Prostate gland (tissue), 2 donors: ENCODE results near the gene RBM18. TPM values are rescaled to one million over a fixed set of nuclear protein-coding genes. Genes with fewer than 3 reads are reported as not detected.

Source experiments
- DNase-seq: peaks from one replicate; pipeline ENCODE4 v3.0.0-alpha.2; 2019; ENCODE audit warnings: low spot score
- H3K27ac ChIP-seq, 2 donors: fragments of 200-600 bp; sonication (generic); 2 replicates each; pipeline ENCODE4 v1.5.1; 2017 to 2019
- H3K27me3 ChIP-seq: fragments of 200-600 bp; sonication (generic); replicated peaks from 2 replicates; pipeline ENCODE4 v1.5.1; 2019; ENCODE audit not compliant: insufficient read depth
- H3K36me3 ChIP-seq, 2 donors: fragments of 200-600 bp; sonication (generic); 1 replicate in 1 of 2; 2 replicates in 1 of 2; pipeline versions ENCODE4 v1.5.1 to v1.8.1; 2017 to 2019
- H3K4me1 ChIP-seq: fragments of 200-600 bp; sonication (generic); replicated peaks from 2 replicates; pipeline ENCODE4 v1.5.1; 2019
- H3K4me3 ChIP-seq, 2 donors: fragments of 200-600 bp; sonication (generic); 2 replicates each; pipeline ENCODE4 v1.5.1; 2017 to 2019
- H3K9me3 ChIP-seq: fragments of 200-600 bp; sonication (generic); 2 replicates; pipeline ENCODE4 v1.5.1; 2017
- CTCF ChIP-seq, 4 experiments: fragments of 200-600 bp in 2 of 4; fragments of 450-650 bp in 2 of 4; sonication (generic) in 2 of 4; IDR thresholded peaks; 1 replicate in 3 of 4; 2 replicates in 1 of 4; pipeline ENCODE4 v1.5.1; 2016 to 2019; ENCODE audit warnings: antibody characterized with exemption in 4 of 4, mild to moderate bottlenecking in 2 of 4, moderate library complexity in 2 of 4
- POLR2A ChIP-seq: fragments of 450-650 bp; IDR thresholded peaks from one replicate; pipeline ENCODE4 v1.6.1; 2016; ENCODE audit warnings: antibody characterized with exemption, mild to moderate bottlenecking
- POLR2AphosphoS5 ChIP-seq: sonication (generic); formaldehyde crosslinking; IDR thresholded peaks from one replicate; pipeline ENCODE4 v1.6.1; 2017; ENCODE audit warnings: antibody characterized with exemption
- WGBS: methylation state at CpG from one replicate; pipeline ENCODE4 v1.1.5; 2018; 5-methylcytosine and 5-hydroxymethylcytosine counted together
- intact Hi-C: fragments of 100-400 bp; cut with DNase I; formaldehyde crosslinking; loops from one replicate; pipeline ENCODE4 v1.14.2; 2022
- total RNA-seq, 2 donors: library from RNA; depleted of rRNA; stranded (reverse); fragments of >200 nt; gene quantifications; one replicate each; pipeline ENCODE4 v1.1.0, GENCODE V29; 2016

RBM18 gene
- total RNA-seq, 2 donors from 2014 or later, result 8.8 to 20.3 TPM

- intact Hi-C loops, result no loop called here
- Histone ChIP-seq H3K27ac (no peak overlapping the region), H3K9me3 (no peaks in the 10 kb centered on the region), H3K4me3 (no peak overlapping the region), H3K4me1 (no peaks in the 10 kb centered on the region), H3K36me3 (no peaks in the 10 kb centered on the region), H3K27me3 (no peaks in the 10 kb centered on the region)
- WGBS, result 42% methylated on average over 7 of the region's 7 CpGs
- TF ChIP-seq POLR2AphosphoS5, result no peak
- TF ChIP-seq POLR2A, result no peak
- TF ChIP-seq CTCF (IDR thresholded peaks at IDR 0.05), result no peak
- no peak for DNase-seq
Measured at GRCh38 chr9:122197426-122197825, 67.2 kb downstream of the RBM18 start.

- H3K27ac ChIP-seq, result no peak overlapping the region
Measured at GRCh38 chr9:122195875-122196274, 68.8 kb downstream of the RBM18 start.

GRCh38 chr9:122193651-122194050 lies 71.0 kb downstream of the RBM18 start:
- Histone ChIP-seq H3K9me3 (no peaks in the 10 kb centered on the region), H3K27ac (no peak overlapping the region), H3K36me3 (no peaks in the 10 kb centered on the region), H3K27me3 (no peaks in the 10 kb centered on the region), H3K4me1 (no peaks in the 10 kb centered on the region), H3K4me3 (no peak overlapping the region)
- WGBS, result 88% methylated on average over 6 of the region's 6 CpGs
- TF ChIP-seq POLR2AphosphoS5 (no peak), CTCF (IDR thresholded peaks at IDR 0.05) (no peak), POLR2A (no peak)
- DNase-seq, result no peak
- intact Hi-C loops, result no loop called here

More at GRCh38 chr9:122195875-122196274, 68.8 kb downstream of the RBM18 start:
- intact Hi-C loops, result no loop called here
- H3K9me3 ChIP-seq, result no peaks in the 10 kb centered on the region
- no peaks in the 10 kb centered on the region for H3K36me3 ChIP-seq
- TF ChIP-seq POLR2A (no peak), CTCF (IDR thresholded peaks at IDR 0.05) (no peak), POLR2AphosphoS5 (no peak)
- H3K27me3 ChIP-seq, result no peaks in the 10 kb centered on the region
- 99% methylated on average over 4 of the region's 4 CpGs for WGBS
- no peak for DNase-seq
- H3K4me1 ChIP-seq, result no peaks in the 10 kb centered on the region
- no peak overlapping the region for H3K4me3 ChIP-seq

GRCh38 chr9:122192914-122193525 lies 71.6 kb downstream of the RBM18 start:
- Histone ChIP-seq H3K4me3 (no peak overlapping the region), H3K4me1 (no peaks in the 10 kb centered on the region), H3K27me3 (no peaks in the 10 kb centered on the region), H3K9me3 (no peaks in the 10 kb centered on the region), H3K36me3 (no peaks in the 10 kb centered on the region), H3K27ac (no peak overlapping the region)
- TF ChIP-seq POLR2AphosphoS5 (no peak), POLR2A (no peak), CTCF (IDR thresholded peaks at IDR 0.05) (no peak)
- 68% methylated on average over 16 of the region's 16 CpGs for WGBS
- intact Hi-C loops, result no loop called here
- no peak for DNase-seq

- no peaks in the 10 kb centered on the region for H3K4me1 ChIP-seq
- intact Hi-C loops, result no loop called here
- H3K27ac ChIP-seq, result no peak overlapping the region
- no peaks in the 10 kb centered on the region for H3K36me3 ChIP-seq
- no peaks in the 10 kb centered on the region for H3K9me3 ChIP-seq
- no peak for DNase-seq
- no peak for TF ChIP-seq CTCF (IDR thresholded peaks at IDR 0.05)
- TF ChIP-seq POLR2AphosphoS5, result no peak
- TF ChIP-seq POLR2A, result no peak
- 88% methylated on average over 5 of the region's 5 CpGs for WGBS
- no peaks in the 10 kb centered on the region for H3K27me3 ChIP-seq
- no peak overlapping the region for H3K4me3 ChIP-seq
Measured at GRCh38 chr9:122192261-122192875, 72.3 kb downstream of the RBM18 start.
